Astrocyte (in vitro differentiated cells and primary cell): ENCODE measurements around the gene CCNT2. TPM values are rescaled to one million over a fixed set of nuclear protein-coding genes. Genes with fewer than 3 reads are reported as not detected.

ENCODE experiments used
- DNase-seq: peaks from one replicate; pipeline ENCODE4 v3.0.0-alpha.2; 2010; ENCODE audit warnings: low read depth
- FAIRE-seq: peaks from 2 replicates; lab custom pipeline; 2011; peaks lifted over from hg19 to GRCh38; lab: Jason Lieb, UNC
- H2AFZ ChIP-seq: 2 replicates; pipeline ENCODE4 v1.6.0; 2012; ENCODE audit warnings: low read depth, low read length, inconsistent platforms
- H3K27ac ChIP-seq: 2 replicates; pipeline ENCODE4 v1.5.1; 2011; ENCODE audit warnings: low read depth, low read length, inconsistent platforms
- H3K27me3 ChIP-seq: 2 replicates; pipeline ENCODE4 v1.6.0; 2011; ENCODE audit warnings: low read length, inconsistent platforms; ENCODE audit not compliant: insufficient read depth
- H3K36me3 ChIP-seq: 2 replicates; pipeline ENCODE4 v1.5.1; 2011; ENCODE audit warnings: low read length, inconsistent platforms; ENCODE audit not compliant: insufficient read depth
- H3K4me1 ChIP-seq: 2 replicates; pipeline ENCODE4 v1.5.1; 2011; ENCODE audit warnings: low read length, inconsistent platforms; ENCODE audit not compliant: insufficient read depth
- H3K4me2 ChIP-seq: 2 replicates; pipeline ENCODE4 v1.6.0; 2012; ENCODE audit warnings: low read length, inconsistent platforms
- H3K4me3 ChIP-seq: 2 replicates; pipeline ENCODE4 v1.5.1; 2011; ENCODE audit warnings: low read depth, mild to moderate bottlenecking, low read length, inconsistent platforms; ENCODE audit not compliant: insufficient read depth
- H3K79me2 ChIP-seq: 2 replicates; pipeline ENCODE4 v1.6.0; 2012; ENCODE audit warnings: mild to moderate bottlenecking, low read length, inconsistent platforms; ENCODE audit not compliant: insufficient read depth
- H3K9ac ChIP-seq: 2 replicates; pipeline ENCODE4 v1.6.0; 2012; ENCODE audit warnings: mild to moderate bottlenecking, low read length, inconsistent platforms
- H3K9me3 ChIP-seq: 2 replicates; pipeline ENCODE4 v1.5.1; 2012; ENCODE audit warnings: low read depth, mild to moderate bottlenecking, low read length, inconsistent platforms; ENCODE audit not compliant: insufficient read depth
- H4K20me1 ChIP-seq: 2 replicates; pipeline ENCODE4 v1.6.0; 2012; ENCODE audit warnings: low read length, inconsistent platforms; ENCODE audit not compliant: insufficient read depth
- H3K27ac Mint-ChIP-seq: one replicate; pipeline ENCODE4 v1.8.0; 2021; ENCODE audit warnings: mild to moderate bottlenecking, mixed read lengths; ENCODE audit not compliant: unreplicated experiment
- H3K27me3 Mint-ChIP-seq: one replicate; pipeline ENCODE4 v1.8.0; 2021; ENCODE audit warnings: low read depth, mixed read lengths; ENCODE audit not compliant: unreplicated experiment
- H3K36me3 Mint-ChIP-seq: one replicate; pipeline ENCODE4 v1.8.0; 2021; ENCODE audit warnings: low read depth, mixed read lengths; ENCODE audit not compliant: unreplicated experiment
- H3K4me1 Mint-ChIP-seq: one replicate; pipeline ENCODE4 v1.8.0; 2021; ENCODE audit warnings: low read depth, mixed read lengths; ENCODE audit not compliant: unreplicated experiment
- H3K4me3 Mint-ChIP-seq: one replicate; pipeline ENCODE4 v1.8.0; 2021; ENCODE audit warnings: mild to moderate bottlenecking, moderate library complexity, mixed read lengths; ENCODE audit not compliant: unreplicated experiment
- H3K9me3 Mint-ChIP-seq: one replicate; pipeline ENCODE4 v1.8.0; 2021; ENCODE audit warnings: mild to moderate bottlenecking, mixed read lengths; ENCODE audit not compliant: unreplicated experiment
- EZH2 ChIP-seq: IDR thresholded peaks from 2 replicates; pipeline ENCODE4 v1.6.1; 2012; ENCODE audit warnings: mild to moderate bottlenecking, low read length, inconsistent platforms; ENCODE audit not compliant: insufficient read depth
- total RNA-seq: library from RNA; stranded (reverse); gene quantifications from 2 replicates; pipeline ENCODE4 v1.2.1, GENCODE V29; 2021
- TF ChIP-seq, protein P1 (sequence below): IDR thresholded peaks from 2 replicates; pipeline ENCODE4 v1.5.1; 2011; ENCODE audit warnings: low read depth, mild to moderate bottlenecking, inconsistent platforms, low read length, moderate library complexity; ENCODE audit not compliant: insufficient read depth

CCNT2 gene
- total RNA-seq, 1 donor from 2014 or later: 33.2 TPM

DNA sequence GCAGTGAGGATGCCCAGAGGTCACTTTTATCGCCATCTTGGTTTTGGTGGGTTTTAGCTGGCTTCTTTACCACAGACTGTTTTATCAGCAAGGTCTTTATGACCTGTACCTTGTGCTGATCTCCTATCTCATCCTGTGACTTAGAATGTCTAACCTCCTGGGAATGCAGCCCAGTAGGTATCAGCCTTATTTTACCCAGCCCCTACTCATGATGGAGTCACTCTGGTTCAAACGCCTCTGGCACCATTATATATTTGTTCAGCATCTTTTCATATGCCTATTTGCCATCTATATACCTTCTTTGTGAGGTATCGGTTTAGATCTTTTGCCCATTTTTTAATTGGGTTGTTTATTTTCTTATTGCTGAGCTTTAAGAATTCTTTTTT lies 7.2 kb upstream of the CCNT2 start:
- H3K9ac ChIP-seq: no peak overlapping the region
- Mint-ChIP-seq H3K4me3 (no peak overlapping the region), H3K9me3 (peaks cover 8% of the 10 kb centered on the region), H3K27ac (no peak overlapping the region), H3K36me3 (peaks cover 2% of the 10 kb centered on the region), H3K27me3 (no peaks in the 10 kb centered on the region), H3K4me1 (no peaks in the 10 kb centered on the region)
- H3K79me2 ChIP-seq: no peaks in the 10 kb centered on the region
- H3K4me1 ChIP-seq: no peaks in the 10 kb centered on the region
- no peaks in the 10 kb centered on the region for H3K27me3 ChIP-seq
- no peak overlapping the region for H3K4me3 ChIP-seq
- H3K27ac ChIP-seq: no peak overlapping the region
- no peaks in the 10 kb centered on the region for H3K9me3 ChIP-seq
- FAIRE-seq: no peak
- no peak overlapping the region for H3K4me2 ChIP-seq
- no peaks in the 10 kb centered on the region for H3K36me3 ChIP-seq
- DNase-seq: no peak
- no peak for TF ChIP-seq EZH2
- TF ChIP-seq, protein P1, sequence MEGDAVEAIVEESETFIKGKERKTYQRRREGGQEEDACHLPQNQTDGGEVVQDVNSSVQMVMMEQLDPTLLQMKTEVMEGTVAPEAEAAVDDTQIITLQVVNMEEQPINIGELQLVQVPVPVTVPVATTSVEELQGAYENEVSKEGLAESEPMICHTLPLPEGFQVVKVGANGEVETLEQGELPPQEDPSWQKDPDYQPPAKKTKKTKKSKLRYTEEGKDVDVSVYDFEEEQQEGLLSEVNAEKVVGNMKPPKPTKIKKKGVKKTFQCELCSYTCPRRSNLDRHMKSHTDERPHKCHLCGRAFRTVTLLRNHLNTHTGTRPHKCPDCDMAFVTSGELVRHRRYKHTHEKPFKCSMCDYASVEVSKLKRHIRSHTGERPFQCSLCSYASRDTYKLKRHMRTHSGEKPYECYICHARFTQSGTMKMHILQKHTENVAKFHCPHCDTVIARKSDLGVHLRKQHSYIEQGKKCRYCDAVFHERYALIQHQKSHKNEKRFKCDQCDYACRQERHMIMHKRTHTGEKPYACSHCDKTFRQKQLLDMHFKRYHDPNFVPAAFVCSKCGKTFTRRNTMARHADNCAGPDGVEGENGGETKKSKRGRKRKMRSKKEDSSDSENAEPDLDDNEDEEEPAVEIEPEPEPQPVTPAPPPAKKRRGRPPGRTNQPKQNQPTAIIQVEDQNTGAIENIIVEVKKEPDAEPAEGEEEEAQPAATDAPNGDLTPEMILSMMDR: no peak
- no peaks in the 10 kb centered on the region for H4K20me1 ChIP-seq
- no peak overlapping the region for H2AFZ ChIP-seq

DNA sequence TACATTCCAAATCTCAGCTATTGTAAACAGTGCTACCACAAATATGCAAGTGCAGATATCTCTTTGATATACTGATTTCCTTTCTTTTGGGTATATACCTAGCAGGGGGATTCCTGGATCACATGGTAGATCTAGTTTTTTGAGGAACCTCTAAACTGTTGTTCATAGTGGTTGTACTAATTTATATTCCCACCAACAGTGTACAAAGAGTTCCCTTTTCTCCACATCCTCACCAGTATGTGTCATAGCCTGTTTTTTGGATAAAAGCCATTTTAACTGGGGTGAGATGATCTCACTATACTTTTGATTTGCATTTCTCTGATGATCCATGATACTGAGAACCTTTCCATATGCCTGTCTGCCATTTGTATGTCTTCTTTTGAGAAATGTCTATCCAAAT lies 6.3 kb upstream of the CCNT2 start:
- DNase-seq (peak; percentile 47), FAIRE-seq (peak; percentile 41)
- Mint-ChIP-seq H3K4me1 (no peaks in the 10 kb centered on the region), H3K36me3 (peaks cover 2% of the 10 kb centered on the region), H3K4me3 (no peak overlapping the region), H3K27me3 (no peaks in the 10 kb centered on the region), H3K9me3 (peaks cover 8% of the 10 kb centered on the region), H3K27ac (no peak overlapping the region)
- Histone ChIP-seq H3K4me2 (no peak overlapping the region), H3K9ac (no peak overlapping the region), H2AFZ (no peak overlapping the region), H3K27ac (no peak overlapping the region), H3K36me3 (no peaks in the 10 kb centered on the region), H3K4me1 (peaks cover under 1% of the 10 kb centered on the region), H3K9me3 (no peaks in the 10 kb centered on the region), H3K4me3 (no peak overlapping the region), H3K79me2 (no peaks in the 10 kb centered on the region), H3K27me3 (no peaks in the 10 kb centered on the region), H4K20me1 (no peaks in the 10 kb centered on the region)
- TF ChIP-seq, protein P1: no peak
- no peak for TF ChIP-seq EZH2

DNA sequence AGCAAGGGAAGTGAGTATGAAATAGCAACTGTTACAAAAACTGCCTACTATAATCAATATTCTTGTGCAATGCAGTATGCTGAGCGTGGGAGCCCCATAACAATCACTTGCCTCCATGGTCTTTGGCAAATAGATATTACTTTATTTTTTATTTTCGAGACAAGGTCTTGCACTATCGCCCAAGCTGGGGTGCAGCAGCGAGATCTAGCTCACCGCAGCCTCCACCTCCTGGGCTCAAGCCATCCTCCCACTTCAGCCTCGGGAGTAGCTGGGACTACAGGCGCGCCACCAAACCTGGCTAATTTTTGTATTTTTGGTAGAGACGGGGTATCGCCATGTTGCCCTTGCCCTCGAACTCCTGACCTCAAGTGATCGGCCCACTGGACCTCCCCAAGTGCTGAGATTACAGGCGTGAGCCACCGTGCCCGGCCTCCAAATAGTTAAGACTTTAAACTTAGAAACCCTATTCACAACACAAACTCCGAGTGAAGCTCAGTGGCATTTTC lies 1.2 kb upstream of the CCNT2 start:
- FAIRE-seq (no peak), DNase-seq (no peak)
- H3K4me3 ChIP-seq: peak overlapping the region; percentile 94
- H3K9me3 Mint-ChIP-seq: peaks cover 4% of the 10 kb centered on the region
- H3K36me3 ChIP-seq: no peaks in the 10 kb centered on the region
- H3K4me2 ChIP-seq: peak overlapping the region; percentile 90
- peaks cover 2% of the 10 kb centered on the region for H3K36me3 Mint-ChIP-seq
- peak overlapping the region; percentile 91 for H3K27ac Mint-ChIP-seq
- peak overlapping the region; percentile 94 for H3K4me3 Mint-ChIP-seq
- H2AFZ ChIP-seq: peak overlapping the region; percentile 80
- TF ChIP-seq, protein P1: no peak
- TF ChIP-seq EZH2: no peak
- H3K27me3 ChIP-seq: no peaks in the 10 kb centered on the region
- H3K27ac ChIP-seq: peak overlapping the region; percentile 70
- H4K20me1 ChIP-seq: peaks cover 32% of the 10 kb centered on the region
- peaks cover 13% of the 10 kb centered on the region for H3K4me1 ChIP-seq
- H3K27me3 Mint-ChIP-seq: no peaks in the 10 kb centered on the region
- H3K9ac ChIP-seq: peak overlapping the region; percentile 100
- H3K79me2 ChIP-seq: peaks cover 38% of the 10 kb centered on the region
- peaks cover 6% of the 10 kb centered on the region for H3K4me1 Mint-ChIP-seq
- H3K9me3 ChIP-seq: no peaks in the 10 kb centered on the region
